ENCODE results near the gene APOA5.
"Not testable (repeated sequence)": the region's sequence is repeated elsewhere in the genome, so short reads cannot be mapped to it uniquely, and the experiment has no call there.

APOA5 gene, protein sequence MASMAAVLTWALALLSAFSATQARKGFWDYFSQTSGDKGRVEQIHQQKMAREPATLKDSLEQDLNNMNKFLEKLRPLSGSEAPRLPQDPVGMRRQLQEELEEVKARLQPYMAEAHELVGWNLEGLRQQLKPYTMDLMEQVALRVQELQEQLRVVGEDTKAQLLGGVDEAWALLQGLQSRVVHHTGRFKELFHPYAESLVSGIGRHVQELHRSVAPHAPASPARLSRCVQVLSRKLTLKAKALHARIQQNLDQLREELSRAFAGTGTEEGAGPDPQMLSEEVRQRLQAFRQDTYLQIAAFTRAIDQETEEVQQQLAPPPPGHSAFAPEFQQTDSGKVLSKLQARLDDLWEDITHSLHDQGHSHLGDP
- 0 reads per million in 4 experiments for total RNA-seq

DNA sequence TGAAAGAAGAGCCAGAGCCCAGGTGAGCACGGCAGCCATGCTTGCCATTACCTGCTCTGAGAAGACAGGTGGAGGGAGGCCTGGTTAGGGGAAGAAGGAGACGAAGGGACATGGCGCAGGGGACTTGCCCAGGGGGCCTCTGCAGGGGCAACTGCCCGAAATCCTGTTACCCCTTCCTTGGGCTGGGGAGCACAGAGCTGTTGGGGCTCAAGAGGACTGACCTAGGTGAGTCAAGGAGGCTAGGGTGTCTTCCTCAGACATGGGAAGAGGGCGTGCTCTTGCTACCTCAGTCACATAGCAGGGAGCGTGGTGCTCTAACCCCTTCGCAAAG lies at the start of gene APOA5:
Gene APOA5, minus strand, starts transcription at position 67 of the 331 bp plus-strand sequence. Its CDS starts 19 bp downstream, at position 48.
- no peak for DNase-seq

DNA sequence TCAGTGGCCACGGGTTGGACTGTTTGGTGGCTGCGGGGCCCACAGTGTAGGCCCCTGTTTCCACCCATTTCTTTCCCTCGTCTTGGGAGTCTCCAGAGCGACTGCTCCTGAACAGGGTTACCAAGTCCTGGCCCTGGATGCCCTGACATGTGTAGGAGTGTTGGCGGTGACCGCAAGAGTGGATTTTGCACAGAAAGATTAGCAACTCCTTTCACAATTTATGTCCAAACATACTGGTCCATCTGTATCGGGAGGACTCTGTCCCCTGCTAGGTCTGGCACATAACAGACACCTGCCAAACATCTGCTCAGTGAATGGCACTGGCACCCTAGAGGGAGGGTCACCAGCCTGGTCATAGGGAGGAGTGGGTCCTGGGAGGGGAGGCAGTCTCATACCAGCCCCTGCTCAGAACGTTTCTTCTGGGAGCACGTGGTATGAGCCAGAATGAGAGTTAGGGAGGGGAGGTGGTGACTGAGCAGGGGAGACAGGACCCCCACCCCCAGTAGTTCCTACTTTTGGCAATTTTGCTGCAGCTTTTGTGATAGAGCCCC lies 49.1 kb upstream of the APOA5 start:
- no peak for DNase-seq

DNA sequence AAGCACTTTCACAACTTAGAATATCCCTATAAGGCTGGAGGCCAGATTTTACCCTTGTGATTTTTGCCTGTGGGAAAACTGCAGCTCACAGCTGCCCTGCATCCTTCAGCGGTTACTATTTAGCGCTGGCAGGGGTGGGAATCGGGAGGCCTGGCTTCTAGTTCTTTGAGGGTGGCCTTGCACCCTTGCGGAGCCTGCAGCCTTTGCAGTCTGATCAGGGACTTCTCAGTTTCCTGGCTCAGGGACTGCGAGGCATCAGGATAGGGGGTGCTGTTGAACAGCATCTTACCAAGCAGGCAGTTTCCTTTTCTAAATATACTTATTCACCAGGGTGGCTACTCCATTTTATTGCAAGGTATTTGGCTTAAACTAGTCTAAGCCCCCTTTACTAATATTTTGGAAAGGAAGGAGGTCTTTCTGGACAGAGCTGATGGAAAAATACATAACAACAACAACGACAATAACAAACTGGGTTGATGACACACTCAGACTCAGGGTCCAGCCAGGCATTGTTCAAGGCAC lies 48.6 kb upstream of the APOA5 start:
- DNase-seq = no peak

DNA sequence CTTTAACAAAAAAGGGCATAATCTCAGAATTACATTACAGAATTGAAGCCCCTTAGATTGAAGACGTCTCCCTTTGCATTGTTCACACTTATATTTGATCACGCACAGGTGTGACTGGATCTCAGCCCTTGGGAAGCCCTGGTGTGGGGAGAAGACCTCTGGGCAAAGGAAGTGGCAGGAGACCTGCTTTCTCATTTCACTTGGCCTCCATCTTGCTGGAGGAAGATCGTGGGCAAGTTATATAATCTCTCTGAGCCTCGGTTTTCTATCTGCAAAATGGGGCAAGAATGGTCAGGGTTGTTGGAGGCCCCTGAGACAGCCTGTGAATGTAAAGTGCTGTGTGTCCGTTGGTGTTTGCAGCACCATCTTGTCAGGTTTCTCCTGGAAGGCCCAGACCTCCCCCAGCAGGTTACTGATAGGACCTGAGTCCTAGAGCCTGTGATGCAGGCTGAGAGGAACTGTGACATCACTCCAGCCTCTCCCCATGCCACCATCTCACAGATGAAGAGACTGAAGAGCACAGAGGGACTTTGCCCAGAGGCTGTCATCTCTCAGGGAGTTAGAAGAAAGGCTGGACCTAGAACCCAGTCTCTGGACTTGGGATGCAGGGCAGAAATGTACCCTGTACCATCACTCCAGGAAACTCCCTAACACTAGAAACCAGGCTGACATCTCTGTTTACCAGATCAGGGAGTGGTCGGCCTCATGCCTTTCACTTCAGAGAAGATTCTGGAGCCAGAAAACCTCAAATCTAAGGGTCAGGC lies 46.8 kb upstream of the APOA5 start:
- DNase-seq = no peak

DNA sequence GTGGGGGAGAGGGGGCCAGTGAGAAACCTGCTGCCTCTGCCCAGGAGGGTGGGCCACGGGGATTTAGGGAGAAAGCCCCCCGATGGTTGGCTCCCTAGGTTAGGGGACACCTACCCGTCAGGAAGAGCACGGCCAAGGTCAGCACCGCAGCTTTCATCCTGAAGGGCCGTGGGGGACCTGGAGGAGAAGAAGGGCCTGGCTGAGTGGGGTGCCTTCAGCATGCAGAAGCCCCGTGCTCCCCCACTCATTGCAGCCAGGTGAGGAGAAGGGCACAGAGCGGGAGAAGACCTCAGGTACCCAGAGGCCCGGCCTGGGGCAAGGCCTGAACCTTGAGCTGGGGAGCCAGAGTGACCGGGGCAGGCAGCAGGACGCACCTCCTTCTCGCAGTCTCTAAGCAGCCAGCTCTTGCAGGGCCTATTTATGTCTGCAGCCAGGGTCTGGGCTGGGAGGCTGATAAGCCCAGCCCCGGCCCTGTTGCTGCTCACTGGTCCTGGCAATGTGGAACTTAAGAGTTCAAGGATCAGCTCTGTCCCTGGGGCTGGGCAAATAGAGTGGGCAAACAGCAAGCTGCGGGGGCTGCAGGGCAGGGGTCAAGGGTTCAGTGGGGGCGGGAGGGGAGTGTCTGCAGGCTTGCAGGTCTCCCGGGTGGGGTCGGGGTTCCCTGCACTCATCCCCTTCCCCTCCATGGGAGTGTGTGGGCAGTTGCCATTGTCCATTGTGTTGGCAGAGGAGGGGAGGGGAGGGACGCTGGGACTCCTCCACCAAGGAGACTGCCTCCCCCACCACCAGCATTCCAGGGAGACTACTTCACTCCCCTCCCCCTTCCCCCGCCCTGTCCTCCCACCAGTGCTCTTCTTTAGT lies 45.8 kb upstream of the APOA5 start, which contains the start of gene APOA1:
Gene APOA1, minus strand, starts transcription at position 392 of the 861 bp plus-strand sequence. Its CDS starts 235 bp downstream, at position 157.
- no peak for DNase-seq

DNA sequence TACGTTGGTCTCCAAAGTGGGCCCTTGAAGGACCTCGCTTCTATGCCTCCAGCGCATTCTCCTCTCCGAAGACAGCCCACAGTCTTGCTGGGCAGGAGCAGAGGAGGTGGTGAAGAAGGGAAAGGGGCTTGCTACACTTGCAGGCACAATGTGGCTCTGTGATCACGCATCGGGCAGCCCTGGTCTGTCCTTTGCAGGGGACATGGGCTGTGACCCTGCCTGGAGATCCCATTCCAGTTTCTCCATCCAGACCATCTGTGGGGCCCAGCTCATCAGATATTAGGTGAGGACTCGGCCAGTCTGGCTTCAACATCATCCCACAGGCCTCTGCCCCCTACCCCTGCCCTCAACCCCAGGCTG lies 44.9 kb upstream of the APOA5 start:
- DNase-seq = no peak

DNA sequence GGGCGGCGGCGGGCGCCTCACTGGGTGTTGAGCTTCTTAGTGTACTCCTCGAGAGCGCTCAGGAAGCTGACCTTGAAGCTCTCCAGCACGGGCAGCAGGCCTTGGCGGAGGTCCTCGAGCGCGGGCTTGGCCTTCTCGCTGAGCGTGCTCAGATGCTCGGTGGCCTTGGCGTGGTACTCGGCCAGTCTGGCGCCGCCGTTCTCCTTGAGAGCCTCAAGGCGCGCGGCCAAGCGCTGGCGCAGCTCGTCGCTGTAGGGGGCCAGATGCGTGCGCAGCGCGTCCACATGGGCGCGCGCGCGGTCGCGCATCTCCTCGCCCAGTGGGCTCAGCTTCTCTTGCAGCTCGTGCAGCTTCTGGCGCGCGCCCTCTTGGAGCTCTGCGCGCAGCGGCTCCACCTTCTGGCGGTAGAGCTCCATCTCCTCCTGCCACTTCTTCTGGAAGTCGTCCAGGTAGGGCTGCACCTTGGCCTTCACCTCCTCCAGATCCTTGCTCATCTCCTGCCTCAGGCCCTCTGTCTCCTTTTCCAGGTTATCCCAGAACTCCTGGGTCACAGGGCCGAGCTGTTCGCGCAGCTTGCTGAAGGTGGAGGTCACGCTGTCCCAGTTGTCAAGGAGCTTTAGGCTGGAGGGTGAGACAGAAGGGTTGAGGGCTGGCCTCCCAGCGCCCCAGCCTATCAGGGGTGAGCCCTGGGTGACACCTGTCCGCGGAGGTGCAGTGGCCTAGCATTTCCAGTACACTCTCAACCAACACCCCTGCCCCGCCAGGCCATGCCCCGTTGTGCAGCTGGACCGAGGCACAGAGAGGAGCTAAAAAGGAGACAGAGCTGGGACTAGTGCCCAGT lies 44.3 kb upstream of the APOA5 start:
- peak; percentile 55 for DNase-seq

DNA sequence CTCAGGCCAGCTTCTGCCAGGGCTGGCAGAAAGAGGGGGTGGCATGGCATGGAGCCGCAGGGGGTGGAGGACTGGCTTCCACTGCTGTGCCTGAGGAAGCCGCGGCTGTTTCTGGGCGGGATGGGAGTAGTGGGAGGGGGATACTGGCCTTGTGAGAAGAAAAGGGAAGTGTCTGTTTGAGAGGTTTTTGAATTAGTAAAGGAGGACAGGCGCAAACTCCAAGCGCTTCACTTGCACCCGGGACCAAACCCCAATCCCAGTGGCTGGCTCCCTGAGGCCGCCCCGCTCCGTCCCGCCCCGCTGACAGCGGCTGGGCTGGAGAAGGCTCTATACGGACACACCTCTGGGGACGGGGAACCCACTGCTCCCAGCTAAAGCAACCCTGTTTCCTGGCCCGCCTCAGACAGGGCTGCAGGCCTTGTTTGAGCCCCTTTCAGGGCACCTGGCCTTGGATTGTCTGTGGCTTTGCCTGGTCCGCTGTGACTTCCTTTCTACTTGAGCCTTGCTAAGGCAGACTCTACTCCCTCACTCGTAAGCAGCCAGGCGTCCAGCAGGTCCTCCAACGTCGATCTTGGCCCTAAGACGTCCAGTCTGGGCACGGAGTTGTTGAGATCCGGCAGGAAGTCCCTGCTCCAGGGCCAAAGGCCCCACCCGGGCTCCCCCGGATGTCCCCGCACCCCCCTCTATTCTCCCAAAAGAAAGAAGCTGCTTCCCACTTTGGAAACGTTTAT lies 43.5 kb upstream of the APOA5 start:
- DNase-seq = no peak

DNA sequence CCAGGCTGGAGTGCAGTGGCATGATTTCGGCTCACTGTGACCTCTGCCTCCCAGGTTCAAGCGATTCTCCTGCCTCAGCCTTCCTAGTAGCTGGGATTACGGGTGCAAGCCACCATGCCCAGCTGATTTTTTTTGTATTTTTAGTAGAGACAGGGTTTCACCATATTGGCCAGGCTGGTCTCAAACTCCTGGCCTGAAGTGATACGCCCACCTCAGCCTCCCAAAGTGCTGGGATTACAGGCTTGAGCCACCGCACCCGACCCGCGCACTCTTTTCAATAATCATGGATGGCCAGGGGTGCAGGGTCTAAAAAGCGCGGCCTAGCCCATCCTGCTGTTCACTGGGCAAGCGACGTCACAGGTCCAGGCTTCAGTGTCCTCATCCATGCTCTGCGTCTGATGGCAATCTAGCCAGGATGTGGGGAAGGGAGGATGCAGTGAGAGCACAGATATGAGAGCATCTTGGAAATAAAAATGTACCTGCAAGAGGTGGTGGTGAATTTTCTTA lies 42.9 kb upstream of the APOA5 start:
- DNase-seq = not testable (repeated sequence)

DNA sequence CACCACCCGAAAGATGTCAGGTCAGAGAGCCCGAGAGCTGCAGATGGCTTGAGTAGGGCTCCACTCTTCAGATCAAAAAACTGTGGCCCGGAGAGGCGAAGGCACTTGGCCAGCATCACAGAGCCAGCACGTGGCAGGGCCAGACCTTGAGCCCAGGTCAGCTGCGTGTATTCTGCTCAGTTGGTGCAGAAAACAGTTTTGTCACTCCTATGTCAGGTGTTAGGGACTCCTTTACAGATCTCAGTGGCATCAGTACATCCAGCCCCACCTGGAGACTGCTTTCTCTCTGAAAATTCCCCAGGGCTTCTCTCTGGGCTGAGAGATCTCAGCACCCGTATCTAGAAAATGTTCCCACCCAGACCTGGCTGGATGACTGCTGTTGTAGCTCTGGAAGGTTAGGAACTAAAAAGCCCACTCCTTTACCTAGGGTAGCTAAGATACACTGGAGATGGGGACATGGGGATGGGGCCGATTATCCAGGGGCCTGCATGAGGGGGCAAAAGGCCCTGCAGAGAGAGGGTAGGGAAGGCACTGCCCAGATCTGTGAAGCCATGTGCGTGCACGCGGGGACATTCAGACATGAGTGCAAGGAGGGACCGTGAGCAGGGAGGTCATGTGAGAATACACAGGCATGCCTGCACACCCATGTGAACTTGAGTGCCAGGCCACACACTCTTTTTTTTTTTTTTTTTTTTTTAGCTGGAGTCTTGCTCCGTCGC lies 42.3 kb upstream of the APOA5 start:
- DNase-seq = no peak

DNA sequence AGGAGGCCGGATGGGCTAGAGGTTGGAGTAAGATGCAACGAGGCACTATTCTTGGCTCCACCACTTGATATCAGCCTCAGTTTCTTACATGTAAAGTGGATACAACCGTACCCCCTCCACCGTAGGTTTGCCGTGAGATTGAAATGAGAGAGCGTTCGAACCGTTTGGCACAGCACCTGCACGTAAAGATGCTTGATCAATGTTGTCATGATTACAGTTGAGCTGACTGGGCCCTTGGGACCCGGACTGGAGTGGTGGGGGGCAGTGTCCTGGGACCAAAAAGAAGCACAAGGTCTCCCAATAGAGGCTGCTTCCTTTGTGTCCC lies 41.8 kb upstream of the APOA5 start:
- no peak for DNase-seq

DNA sequence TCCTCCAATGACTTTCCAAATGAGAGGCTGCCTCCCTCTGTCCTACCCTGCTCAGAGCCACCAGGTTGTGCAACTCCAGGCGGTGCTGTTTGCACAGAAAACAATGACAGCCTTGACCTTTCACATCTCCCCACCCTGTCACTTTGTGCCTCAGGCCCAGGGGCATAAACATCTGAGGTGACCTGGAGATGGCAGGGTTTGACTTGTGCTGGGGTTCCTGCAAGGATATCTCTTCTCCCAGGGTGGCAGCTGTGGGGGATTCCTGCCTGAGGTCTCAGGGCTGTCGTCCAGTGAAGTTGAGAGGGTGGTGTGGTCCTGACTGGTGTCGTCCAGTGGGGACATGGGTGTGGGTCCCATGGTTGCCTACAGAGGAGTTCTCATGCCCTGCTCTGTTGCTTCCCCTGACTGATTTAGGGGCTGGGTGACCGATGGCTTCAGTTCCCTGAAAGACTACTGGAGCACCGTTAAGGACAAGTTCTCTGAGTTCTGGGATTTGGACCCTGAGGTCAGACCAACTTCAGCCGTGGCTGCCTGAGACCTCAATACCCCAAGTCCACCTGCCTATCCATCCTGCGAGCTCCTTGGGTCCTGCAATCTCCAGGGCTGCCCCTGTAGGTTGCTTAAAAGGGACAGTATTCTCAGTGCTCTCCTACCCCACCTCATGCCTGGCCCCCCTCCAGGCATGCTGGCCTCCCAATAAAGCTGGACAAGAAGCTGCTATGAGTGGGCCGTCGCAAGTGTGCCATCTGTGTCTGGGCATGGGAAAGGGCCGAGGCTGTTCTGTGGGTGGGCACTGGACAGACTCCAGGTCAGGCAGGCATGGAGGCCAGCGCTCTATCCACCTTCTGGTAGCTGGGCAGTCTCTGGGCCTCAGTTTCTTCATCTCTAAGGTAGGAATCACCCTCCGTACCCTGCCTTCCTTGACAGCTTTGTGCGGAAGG lies 40.9 kb upstream of the APOA5 start:
- no peak for DNase-seq

DNA sequence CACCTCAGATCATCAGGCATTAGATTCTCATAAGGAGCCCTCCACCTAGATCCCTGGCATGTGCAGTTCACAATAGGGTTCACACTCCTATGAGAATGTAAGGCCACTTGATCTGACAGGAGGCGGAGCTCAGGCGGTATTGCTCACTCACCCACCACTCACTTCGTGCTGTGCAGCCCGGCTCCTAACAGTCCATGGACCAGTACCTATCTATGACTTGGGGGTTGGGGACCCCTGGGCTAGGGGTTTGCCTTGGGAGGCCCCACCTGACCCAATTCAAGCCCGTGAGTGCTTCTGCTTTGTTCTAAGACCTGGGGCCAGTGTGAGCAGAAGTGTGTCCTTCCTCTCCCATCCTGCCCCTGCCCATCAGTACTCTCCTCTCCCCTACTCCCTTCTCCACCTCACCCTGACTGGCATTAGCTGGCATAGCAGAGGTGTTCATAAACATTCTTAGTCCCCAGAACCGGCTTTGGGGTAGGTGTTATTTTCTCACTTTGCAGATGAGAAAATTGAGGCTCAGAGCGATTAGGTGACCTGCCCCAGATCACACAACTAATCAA lies 40.2 kb upstream of the APOA5 start:
- no peak for DNase-seq

DNA sequence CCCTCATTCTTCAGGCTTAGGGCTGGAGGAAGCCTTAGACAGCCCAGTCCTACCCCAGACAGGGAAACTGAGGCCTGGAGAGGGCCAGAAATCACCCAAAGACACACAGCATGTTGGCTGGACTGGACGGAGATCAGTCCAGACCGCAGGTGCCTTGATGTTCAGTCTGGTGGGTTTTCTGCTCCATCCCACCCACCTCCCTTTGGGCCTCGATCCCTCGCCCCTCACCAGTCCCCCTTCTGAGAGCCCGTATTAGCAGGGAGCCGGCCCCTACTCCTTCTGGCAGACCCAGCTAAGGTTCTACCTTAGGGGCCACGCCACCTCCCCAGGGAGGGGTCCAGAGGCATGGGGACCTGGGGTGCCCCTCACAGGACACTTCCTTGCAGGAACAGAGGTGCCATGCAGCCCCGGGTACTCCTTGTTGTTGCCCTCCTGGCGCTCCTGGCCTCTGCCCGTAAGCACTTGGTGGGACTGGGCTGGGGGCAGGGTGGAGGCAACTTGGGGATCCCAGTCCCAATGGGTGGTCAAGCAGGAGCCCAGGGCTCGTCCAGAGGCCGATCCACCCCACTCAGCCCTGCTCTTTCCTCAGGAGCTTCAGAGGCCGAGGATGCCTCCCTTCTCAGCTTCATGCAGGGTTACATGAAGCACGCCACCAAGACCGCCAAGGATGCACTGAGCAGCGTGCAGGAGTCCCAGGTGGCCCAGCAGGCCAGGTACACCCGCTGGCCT lies 38.7 kb upstream of the APOA5 start:
- DNase-seq = no peak

DNA sequence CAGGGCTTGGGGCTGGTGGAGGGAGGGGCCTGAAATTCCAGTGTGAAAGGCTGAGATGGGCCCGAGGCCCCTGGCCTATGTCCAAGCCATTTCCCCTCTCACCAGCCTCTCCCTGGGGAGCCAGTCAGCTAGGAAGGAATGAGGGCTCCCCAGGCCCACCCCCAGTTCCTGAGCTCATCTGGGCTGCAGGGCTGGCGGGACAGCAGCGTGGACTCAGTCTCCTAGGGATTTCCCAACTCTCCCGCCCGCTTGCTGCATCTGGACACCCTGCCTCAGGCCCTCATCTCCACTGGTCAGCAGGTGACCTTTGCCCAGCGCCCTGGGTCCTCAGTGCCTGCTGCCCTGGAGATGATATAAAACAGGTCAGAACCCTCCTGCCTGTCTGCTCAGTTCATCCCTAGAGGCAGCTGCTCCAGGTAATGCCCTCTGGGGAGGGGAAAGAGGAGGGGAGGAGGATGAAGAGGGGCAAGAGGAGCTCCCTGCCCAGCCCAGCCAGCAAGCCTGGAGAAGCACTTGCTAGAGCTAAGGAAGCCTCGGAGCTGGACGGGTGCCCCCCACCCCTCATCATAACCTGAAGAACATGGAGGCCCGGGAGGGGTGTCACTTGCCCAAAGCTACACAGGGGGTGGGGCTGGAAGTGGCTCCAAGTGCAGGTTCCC lies 38.0 kb upstream of the APOA5 start, which contains the start of gene APOC3:
Gene APOC3, plus strand, starts transcription at position 383 of the 659 bp plus-strand sequence. CDS start 676 bp downstream, outside the sequence.
- DNase-seq = no peak

DNA sequence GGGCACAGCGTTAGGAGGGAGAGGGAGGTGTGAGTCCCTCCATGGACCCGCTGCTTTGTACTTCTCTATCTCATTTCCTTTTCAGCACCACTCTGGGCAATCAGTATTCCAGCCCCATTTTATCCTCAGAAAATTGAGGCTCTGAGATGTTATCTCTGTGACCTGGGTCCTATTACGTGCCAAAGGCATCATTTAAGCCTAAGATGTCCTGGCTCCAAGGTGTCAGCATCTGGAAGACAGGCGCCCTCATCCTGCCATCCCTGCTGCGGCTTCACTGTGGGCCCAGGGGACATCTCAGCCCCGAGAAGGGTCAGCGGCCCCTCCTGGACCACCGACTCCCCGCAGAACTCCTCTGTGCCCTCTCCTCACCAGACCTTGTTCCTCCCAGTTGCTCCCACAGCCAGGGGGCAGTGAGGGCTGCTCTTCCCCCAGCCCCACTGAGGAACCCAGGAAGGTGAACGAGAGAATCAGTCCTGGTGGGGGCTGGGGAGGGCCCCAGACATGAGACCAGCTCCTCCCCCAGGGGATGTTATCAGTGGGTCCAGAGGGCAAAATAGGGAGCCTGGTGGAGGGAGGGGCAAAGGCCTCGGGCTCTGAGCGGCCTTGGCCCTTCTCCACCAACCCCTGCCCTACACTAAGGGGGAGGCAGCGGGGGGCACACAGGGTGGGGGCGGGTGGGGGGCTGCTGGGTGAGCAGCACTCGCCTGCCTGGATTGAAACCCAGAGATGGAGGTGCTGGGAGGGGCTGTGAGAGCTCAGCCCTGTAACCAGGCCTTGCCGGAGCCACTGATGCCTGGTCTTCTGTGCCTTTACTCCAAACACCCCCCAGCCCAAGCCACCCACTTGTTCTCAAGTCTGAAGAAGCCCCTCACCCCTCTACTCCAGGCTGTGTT lies 37.2 kb upstream of the APOA5 start:
- no peak for DNase-seq
